BE2C (cell line): Measurements from ENCODE around the gene LIMA1.
"Not testable (repeated sequence)": the region's sequence is repeated elsewhere in the genome, so short reads cannot be mapped to it uniquely, and the experiment has no call there.

ENCODE experiments used
- DNase-seq: peaks from one replicate; pipeline ENCODE4 v3.0.0-alpha.2; 2020
- H3K27me3 ChIP-seq: fragments of 250-450 bp; sonication (Bioruptor Pico); 2 replicates; pipeline ENCODE4 v1.5.1; 2020; ENCODE audit warnings: mild to moderate bottlenecking
- H3K36me3 ChIP-seq: fragments of 250-450 bp; sonication (Bioruptor Pico); 2 replicates; pipeline ENCODE4 v1.5.1; 2020; ENCODE audit warnings: mild to moderate bottlenecking
- H3K4me1 ChIP-seq: fragments of 250-450 bp; sonication (Bioruptor Pico); 2 replicates; pipeline ENCODE4 v1.5.1; 2020
- H3K4me3 ChIP-seq: 2 replicates; pipeline ENCODE4 v1.5.1; 2011; ENCODE audit warnings: low read depth, low read length
- H3K9me3 ChIP-seq: fragments of 250-450 bp; sonication (Bioruptor Pico); 2 replicates; pipeline ENCODE4 v1.5.1; 2020
- CTCF ChIP-seq: IDR thresholded peaks from 2 replicates; pipeline ENCODE4 v1.5.1; 2012; ENCODE audit warnings: mild to moderate bottlenecking, low read depth, low read length

Gene LIMA1

GRCh38 chr12:50275556-50275955, 7.8 kb downstream of the LIMA1 start:
- Histone ChIP-seq H3K4me3 (no peak overlapping the region), H3K27me3 (no peaks in the 10 kb centered on the region), H3K4me1 (no peaks in the 10 kb centered on the region), H3K36me3 (no peaks in the 10 kb centered on the region), H3K9me3 (no peaks in the 10 kb centered on the region)
- DNase-seq = no peak
- TF ChIP-seq CTCF = no peak

- DNase-seq, H3K27me3 ChIP-seq, H3K4me1 ChIP-seq, H3K36me3 ChIP-seq, H3K4me3 ChIP-seq, H3K9me3 ChIP-seq: not testable (repeated sequence)
Measured at GRCh38 chr12:50275127-50275526, 8.2 kb downstream of the LIMA1 start.

GRCh38 chr12:50271724-50272247, 11.5 kb downstream of the LIMA1 start:
- H3K9me3 ChIP-seq = no peaks in the 10 kb centered on the region
- H3K36me3 ChIP-seq = no peaks in the 10 kb centered on the region
- no peak overlapping the region for H3K4me3 ChIP-seq
- no peaks in the 10 kb centered on the region for H3K27me3 ChIP-seq
- no peak for DNase-seq
- H3K4me1 ChIP-seq = no peaks in the 10 kb centered on the region
- no peak for TF ChIP-seq CTCF

- no peaks in the 10 kb centered on the region for H3K9me3 ChIP-seq
- no peaks in the 10 kb centered on the region for H3K36me3 ChIP-seq
- H3K27me3 ChIP-seq = no peaks in the 10 kb centered on the region
- DNase-seq = no peak
- TF ChIP-seq CTCF = no peak
- H3K4me1 ChIP-seq = no peaks in the 10 kb centered on the region
- H3K4me3 ChIP-seq = no peak overlapping the region
Measured at GRCh38 chr12:50268482-50268881, 14.8 kb downstream of the LIMA1 start.

- no peak for DNase-seq
- Histone ChIP-seq H3K4me1 (peaks cover 4% of the 10 kb centered on the region; the same call in 1 of the 2 replicates), H3K27me3 (no peaks in the 10 kb centered on the region), H3K36me3 (no peaks in the 10 kb centered on the region), H3K4me3 (no peak overlapping the region), H3K9me3 (no peaks in the 10 kb centered on the region)
- no peak for TF ChIP-seq CTCF
Measured at GRCh38 chr12:50265770-50266524, 17.4 kb downstream of the LIMA1 start.

GRCh38 chr12:50263832-50264231, 19.5 kb downstream of the LIMA1 start:
- TF ChIP-seq CTCF = no peak
- Histone ChIP-seq H3K27me3 (no peaks in the 10 kb centered on the region), H3K4me1 (peaks cover 4% of the 10 kb centered on the region; the same call in 1 of the 2 replicates), H3K4me3 (no peak overlapping the region), H3K9me3 (no peaks in the 10 kb centered on the region), H3K36me3 (no peaks in the 10 kb centered on the region)
- no peak for DNase-seq
